ENCODE measurements around the gene CENPE. TPM values are rescaled to one million over a fixed set of nuclear protein-coding genes. Genes with fewer than 3 reads are reported as not detected.

CENPE gene
- total RNA-seq, 6 experiments from 2014 or later = 0.63 to 1.7 (median 0.93) TPM; not detected in 1

GRCh38 chr4:103098756-103099440, 99.2 kb downstream of the CENPE start:
- no peaks in the 10 kb centered on the region for H3K27me3 ChIP-seq
- intact Hi-C loops (cut with DNase I) = no loop called here
- H3K36me3 ChIP-seq = no peaks in the 10 kb centered on the region
- peak in 1 of 4 donors; percentile 23 for ATAC-seq
- no peaks in the 10 kb centered on the region for H3K9me3 ChIP-seq
- no peak for DNase-seq
- TF ChIP-seq POLR2A (IDR thresholded peaks at IDR 0.05) = no peak
- TF ChIP-seq, protein P1, sequence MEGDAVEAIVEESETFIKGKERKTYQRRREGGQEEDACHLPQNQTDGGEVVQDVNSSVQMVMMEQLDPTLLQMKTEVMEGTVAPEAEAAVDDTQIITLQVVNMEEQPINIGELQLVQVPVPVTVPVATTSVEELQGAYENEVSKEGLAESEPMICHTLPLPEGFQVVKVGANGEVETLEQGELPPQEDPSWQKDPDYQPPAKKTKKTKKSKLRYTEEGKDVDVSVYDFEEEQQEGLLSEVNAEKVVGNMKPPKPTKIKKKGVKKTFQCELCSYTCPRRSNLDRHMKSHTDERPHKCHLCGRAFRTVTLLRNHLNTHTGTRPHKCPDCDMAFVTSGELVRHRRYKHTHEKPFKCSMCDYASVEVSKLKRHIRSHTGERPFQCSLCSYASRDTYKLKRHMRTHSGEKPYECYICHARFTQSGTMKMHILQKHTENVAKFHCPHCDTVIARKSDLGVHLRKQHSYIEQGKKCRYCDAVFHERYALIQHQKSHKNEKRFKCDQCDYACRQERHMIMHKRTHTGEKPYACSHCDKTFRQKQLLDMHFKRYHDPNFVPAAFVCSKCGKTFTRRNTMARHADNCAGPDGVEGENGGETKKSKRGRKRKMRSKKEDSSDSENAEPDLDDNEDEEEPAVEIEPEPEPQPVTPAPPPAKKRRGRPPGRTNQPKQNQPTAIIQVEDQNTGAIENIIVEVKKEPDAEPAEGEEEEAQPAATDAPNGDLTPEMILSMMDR (IDR thresholded peaks at IDR 0.05) = no peak
- H3K27ac ChIP-seq = peak overlapping the region; percentile 47 to 74 (median 64)
- H3K4me3 ChIP-seq = peak overlapping the region; percentile 18 to 55 (median 54)
- H3K4me1 ChIP-seq = peaks cover 0 to 44% (median 15%) of the 10 kb centered on the region in 4 donors
- 2% methylated on average over 4 of the region's 4 CpGs for WGBS (ENCODE audit: insufficient coverage, low coverage, low lambda C conversion rate, missing lambda C conversion rate)

DNA sequence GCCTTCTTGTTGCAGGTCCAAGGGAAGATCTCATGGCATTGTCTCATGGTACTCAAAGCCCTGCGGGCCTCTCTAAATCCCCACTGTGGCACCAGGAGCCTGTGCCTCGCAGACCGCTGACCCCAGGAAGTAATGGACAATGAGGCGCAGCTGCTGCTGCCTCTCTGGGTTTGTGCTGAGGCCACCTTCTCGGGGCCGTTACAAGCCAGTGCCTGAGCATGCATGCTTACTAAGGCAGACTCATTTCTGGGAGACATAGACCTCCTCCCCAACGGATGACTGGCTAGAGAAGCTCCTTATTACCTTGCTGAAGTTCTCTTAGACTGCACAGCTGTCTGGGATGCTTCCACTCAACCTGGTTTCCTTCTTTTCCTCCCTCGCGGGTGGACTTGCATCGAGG, 99.8 kb downstream of the CENPE start:
- DNase-seq (no peak), ATAC-seq (no peak)
- peak overlapping the region in 2 of 3 donors; percentile 64 to 74 for H3K27ac ChIP-seq
- H3K4me3 ChIP-seq = peak overlapping the region in 2 of 3 donors; percentile 54 to 55
- 37% methylated on average over 5 of the region's 10 CpGs for WGBS (ENCODE audit: insufficient coverage, low coverage, low lambda C conversion rate, missing lambda C conversion rate)
- no peaks in the 10 kb centered on the region for H3K9me3 ChIP-seq
- H3K27me3 ChIP-seq = no peaks in the 10 kb centered on the region
- no peak for TF ChIP-seq POLR2A (IDR thresholded peaks at IDR 0.05)
- TF ChIP-seq, protein P1 (IDR thresholded peaks at IDR 0.05) = no peak
- H3K36me3 ChIP-seq = no peaks in the 10 kb centered on the region
- intact Hi-C loops (cut with DNase I) = no loop called here
- H3K4me1 ChIP-seq = peaks cover 0 to 44% (median 15%) of the 10 kb centered on the region in 4 donors

DNA sequence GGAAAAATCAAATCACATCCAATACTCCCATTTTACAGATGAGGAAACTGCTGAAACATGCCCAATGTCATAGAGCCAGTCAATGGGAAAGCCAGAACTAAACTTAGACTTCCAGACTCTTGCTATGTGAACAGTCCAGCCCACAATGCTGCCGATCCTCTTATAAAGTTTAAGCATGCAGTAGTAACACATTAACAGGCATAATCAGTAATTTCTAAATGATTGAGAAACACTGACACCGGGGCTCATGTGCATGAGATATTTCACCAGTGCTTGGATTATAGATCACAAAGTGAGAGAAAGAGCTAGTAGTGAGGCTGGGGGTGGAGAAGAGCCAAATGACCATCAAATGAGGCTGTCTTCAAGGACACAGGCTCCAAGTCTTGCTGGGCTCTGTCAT, 101.0 kb downstream of the CENPE start:
- Histone ChIP-seq H3K36me3 (no peaks in the 10 kb centered on the region), H3K27me3 (no peaks in the 10 kb centered on the region), H3K4me1 (peaks cover 0 to 44% (median 15%) of the 10 kb centered on the region in 4 donors), H3K27ac (peak overlapping the region in 2 of 3 donors; percentile 21 to 74), H3K4me3 (no peak overlapping the region), H3K9me3 (no peaks in the 10 kb centered on the region)
- TF ChIP-seq, protein P1 (IDR thresholded peaks at IDR 0.05) = no peak
- peak; percentile 54 for TF ChIP-seq POLR2A (IDR thresholded peaks at IDR 0.05)
- WGBS (ENCODE audit: insufficient coverage, low coverage, low lambda C conversion rate, missing lambda C conversion rate) = 27% methylated on average over 2 of the region's 2 CpGs
- peak in 1 of 3 donors; percentile 54 for DNase-seq
- intact Hi-C loops (cut with DNase I) = no loop called here
- ATAC-seq = peak; percentile 59 to 82 (median 72)

DNA sequence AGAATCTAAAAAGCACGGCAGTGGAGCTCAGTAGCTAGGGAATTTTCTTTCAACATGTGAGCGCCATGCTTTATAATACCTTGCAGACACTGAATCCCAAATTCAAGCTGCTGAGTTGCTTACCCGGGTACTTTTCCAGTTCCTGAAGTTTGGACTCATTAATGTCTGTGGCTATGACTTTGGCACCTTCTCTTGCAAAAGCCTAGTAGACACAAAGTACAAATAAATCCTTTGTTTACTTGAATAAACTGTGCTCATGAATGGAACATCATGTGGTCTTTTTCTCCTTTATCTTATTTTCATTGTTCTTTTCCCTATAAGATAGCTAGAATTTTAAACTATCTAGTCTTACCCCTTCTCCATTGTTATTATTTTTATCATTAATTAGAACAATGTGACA, 103.1 kb downstream of the CENPE start:
- Histone ChIP-seq H3K4me3 (no peak overlapping the region), H3K36me3 (peaks cover 0 to 11% (median 7%) of the 10 kb centered on the region in 4 donors), H3K27me3 (no peaks in the 10 kb centered on the region), H3K9me3 (no peaks in the 10 kb centered on the region), H3K27ac (peak overlapping the region in 2 of 3 donors; percentile 2 to 12), H3K4me1 (peaks cover 0 to 44% (median 15%) of the 10 kb centered on the region in 4 donors)
- 37% methylated on average over 3 of the region's 3 CpGs for WGBS (ENCODE audit: insufficient coverage, low coverage, low lambda C conversion rate, missing lambda C conversion rate)
- intact Hi-C loops (cut with DNase I) = no loop called here
- TF ChIP-seq, protein P1 (IDR thresholded peaks at IDR 0.05) = no peak
- TF ChIP-seq POLR2A (IDR thresholded peaks at IDR 0.05) = no peak
- peak; percentile 21 to 64 (median 35) for ATAC-seq
- DNase-seq = no peak
